Erythroblast (primary cell): ENCODE data around the gene MTNR1A.

Source experiments
- GATA1 ChIP-seq: IDR thresholded peaks from 2 replicates; pipeline ENCODE4 v1.6.1; 2011; ENCODE audit warnings: low read depth, mild to moderate bottlenecking, control low read depth, low read length, moderate library complexity
- POLR2A ChIP-seq: IDR thresholded peaks from 2 replicates; pipeline ENCODE4 v1.6.1; 2011; ENCODE audit warnings: mild to moderate bottlenecking, low read length

GRCh38 chr4:186485150-186485549 lies 70.2 kb downstream of the MTNR1A start:
- TF ChIP-seq POLR2A (no peak), GATA1 (no peak)
